ENCODE results near the gene HCAR3.
"Not testable (repeated sequence)": the region's sequence is repeated elsewhere in the genome, so short reads cannot be mapped to it uniquely, and the experiment has no call there.

GRCh38 chr12:122716658-122717057 lies at the start of gene HCAR3:
- not testable (repeated sequence) for TF ChIP-seq SMC3 (IDR thresholded peaks at IDR 0.05); MYC (IDR thresholded peaks at IDR 0.05; ENCODE audit: borderline replicate concordance, low read length); CEBPB (IDR thresholded peaks at IDR 0.05); ZSCAN20 (CRISPR knock-in tag; IDR thresholded peaks at IDR 0.05); MAZ (IDR thresholded peaks at IDR 0.05; ENCODE audit: borderline replicate concordance, low read depth, low read length); MAFK (IDR thresholded peaks at IDR 0.05; ENCODE audit: partially characterized antibody); RNF2 (IDR thresholded peaks at IDR 0.05; ENCODE audit: borderline replicate concordance, low read depth); POLR2A (IDR thresholded peaks at IDR 0.05; ENCODE audit: low read length); KDM1A (IDR thresholded peaks at IDR 0.05; ENCODE audit: low read depth); RFX5 (IDR thresholded peaks at IDR 0.05); ZNF302 (CRISPR knock-in tag; IDR thresholded peaks at IDR 0.05)
- TF ChIP-seq, protein P1, sequence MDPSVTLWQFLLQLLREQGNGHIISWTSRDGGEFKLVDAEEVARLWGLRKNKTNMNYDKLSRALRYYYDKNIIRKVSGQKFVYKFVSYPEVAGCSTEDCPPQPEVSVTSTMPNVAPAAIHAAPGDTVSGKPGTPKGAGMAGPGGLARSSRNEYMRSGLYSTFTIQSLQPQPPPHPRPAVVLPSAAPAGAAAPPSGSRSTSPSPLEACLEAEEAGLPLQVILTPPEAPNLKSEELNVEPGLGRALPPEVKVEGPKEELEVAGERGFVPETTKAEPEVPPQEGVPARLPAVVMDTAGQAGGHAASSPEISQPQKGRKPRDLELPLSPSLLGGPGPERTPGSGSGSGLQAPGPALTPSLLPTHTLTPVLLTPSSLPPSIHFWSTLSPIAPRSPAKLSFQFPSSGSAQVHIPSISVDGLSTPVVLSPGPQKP (IDR thresholded peaks at IDR 0.05; ENCODE audit: low read depth, low read length) = not testable (repeated sequence)
- TF ChIP-seq, protein P2, sequence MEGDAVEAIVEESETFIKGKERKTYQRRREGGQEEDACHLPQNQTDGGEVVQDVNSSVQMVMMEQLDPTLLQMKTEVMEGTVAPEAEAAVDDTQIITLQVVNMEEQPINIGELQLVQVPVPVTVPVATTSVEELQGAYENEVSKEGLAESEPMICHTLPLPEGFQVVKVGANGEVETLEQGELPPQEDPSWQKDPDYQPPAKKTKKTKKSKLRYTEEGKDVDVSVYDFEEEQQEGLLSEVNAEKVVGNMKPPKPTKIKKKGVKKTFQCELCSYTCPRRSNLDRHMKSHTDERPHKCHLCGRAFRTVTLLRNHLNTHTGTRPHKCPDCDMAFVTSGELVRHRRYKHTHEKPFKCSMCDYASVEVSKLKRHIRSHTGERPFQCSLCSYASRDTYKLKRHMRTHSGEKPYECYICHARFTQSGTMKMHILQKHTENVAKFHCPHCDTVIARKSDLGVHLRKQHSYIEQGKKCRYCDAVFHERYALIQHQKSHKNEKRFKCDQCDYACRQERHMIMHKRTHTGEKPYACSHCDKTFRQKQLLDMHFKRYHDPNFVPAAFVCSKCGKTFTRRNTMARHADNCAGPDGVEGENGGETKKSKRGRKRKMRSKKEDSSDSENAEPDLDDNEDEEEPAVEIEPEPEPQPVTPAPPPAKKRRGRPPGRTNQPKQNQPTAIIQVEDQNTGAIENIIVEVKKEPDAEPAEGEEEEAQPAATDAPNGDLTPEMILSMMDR (IDR thresholded peaks at IDR 0.05) = not testable (repeated sequence)
- TF ChIP-seq, protein P3, sequence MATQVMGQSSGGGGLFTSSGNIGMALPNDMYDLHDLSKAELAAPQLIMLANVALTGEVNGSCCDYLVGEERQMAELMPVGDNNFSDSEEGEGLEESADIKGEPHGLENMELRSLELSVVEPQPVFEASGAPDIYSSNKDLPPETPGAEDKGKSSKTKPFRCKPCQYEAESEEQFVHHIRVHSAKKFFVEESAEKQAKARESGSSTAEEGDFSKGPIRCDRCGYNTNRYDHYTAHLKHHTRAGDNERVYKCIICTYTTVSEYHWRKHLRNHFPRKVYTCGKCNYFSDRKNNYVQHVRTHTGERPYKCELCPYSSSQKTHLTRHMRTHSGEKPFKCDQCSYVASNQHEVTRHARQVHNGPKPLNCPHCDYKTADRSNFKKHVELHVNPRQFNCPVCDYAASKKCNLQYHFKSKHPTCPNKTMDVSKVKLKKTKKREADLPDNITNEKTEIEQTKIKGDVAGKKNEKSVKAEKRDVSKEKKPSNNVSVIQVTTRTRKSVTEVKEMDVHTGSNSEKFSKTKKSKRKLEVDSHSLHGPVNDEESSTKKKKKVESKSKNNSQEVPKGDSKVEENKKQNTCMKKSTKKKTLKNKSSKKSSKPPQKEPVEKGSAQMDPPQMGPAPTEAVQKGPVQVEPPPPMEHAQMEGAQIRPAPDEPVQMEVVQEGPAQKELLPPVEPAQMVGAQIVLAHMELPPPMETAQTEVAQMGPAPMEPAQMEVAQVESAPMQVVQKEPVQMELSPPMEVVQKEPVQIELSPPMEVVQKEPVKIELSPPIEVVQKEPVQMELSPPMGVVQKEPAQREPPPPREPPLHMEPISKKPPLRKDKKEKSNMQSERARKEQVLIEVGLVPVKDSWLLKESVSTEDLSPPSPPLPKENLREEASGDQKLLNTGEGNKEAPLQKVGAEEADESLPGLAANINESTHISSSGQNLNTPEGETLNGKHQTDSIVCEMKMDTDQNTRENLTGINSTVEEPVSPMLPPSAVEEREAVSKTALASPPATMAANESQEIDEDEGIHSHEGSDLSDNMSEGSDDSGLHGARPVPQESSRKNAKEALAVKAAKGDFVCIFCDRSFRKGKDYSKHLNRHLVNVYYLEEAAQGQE (IDR thresholded peaks at IDR 0.05) = not testable (repeated sequence)
